ENCODE results near the gene FMO3.

The FMO3 gene

DNA sequence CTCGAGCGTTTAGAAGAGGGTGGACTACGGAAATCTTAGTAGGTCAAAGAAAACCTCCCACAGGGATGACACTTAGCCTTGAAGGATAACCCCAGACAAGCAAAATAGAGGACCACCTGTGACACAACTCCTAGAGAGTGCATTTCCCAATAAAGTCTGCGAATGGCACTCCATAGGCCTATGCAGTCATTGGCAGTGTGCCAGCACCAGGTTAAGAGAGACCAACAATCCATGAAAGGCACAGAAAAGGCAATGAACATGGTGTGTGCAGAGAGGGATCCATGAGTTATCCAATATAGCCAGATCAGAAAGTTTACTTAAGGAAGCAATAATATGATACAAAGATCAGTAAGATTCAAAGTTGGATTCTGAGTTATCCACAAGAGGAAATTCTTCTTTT is 49.2 kb downstream of the FMO3 start:
- no peaks in the 10 kb centered on the region for H3K79me2 ChIP-seq (ENCODE audit: control insufficient read depth, insufficient read depth, low read length, poor library complexity)
- H3K4me1 ChIP-seq (ENCODE audit: control insufficient read depth in 1 of 2, insufficient read depth in 2 of 2, low read length in 2 of 2) = peaks cover 4 to 6% of the 10 kb centered on the region in 2 experiments
- H2BK120ac ChIP-seq (ENCODE audit: insufficient read depth, low read length, poor library complexity) = no peak overlapping the region
- no CpG with 5 or more reads among the region's 4 CpGs for WGBS (ENCODE audit: extremely low coverage, insufficient coverage, insufficient read length)
- no peak overlapping the region for H2AFZ ChIP-seq (ENCODE audit: insufficient read depth, low read length, poor library complexity)
- no peak overlapping the region for H3K14ac ChIP-seq (ENCODE audit: low read length)
- no peak overlapping the region for H4K91ac ChIP-seq (ENCODE audit: low read depth, low read length)
- no peak for DNase-seq
- no peak overlapping the region for H3K18ac ChIP-seq (ENCODE audit: low read length)
- no peak overlapping the region for H3K4me3 ChIP-seq (ENCODE audit: low read depth, low read length)
- H4K12ac ChIP-seq (ENCODE audit: low read depth, low read length) = no peak overlapping the region
- no peak overlapping the region for H3K4me2 ChIP-seq (ENCODE audit: low read length)
- H3K27ac ChIP-seq (ENCODE audit: low read depth, low read length) = no peak overlapping the region
- H3K36me3 ChIP-seq (ENCODE audit: control insufficient read depth in 1 of 2, insufficient read depth in 2 of 2, low read length in 2 of 2) = no peaks in the 10 kb centered on the region
- H3K23ac ChIP-seq (ENCODE audit: low read length) = no peak overlapping the region
- H3K79me1 ChIP-seq (ENCODE audit: low read length) = no peaks in the 10 kb centered on the region
- H2BK5ac ChIP-seq (ENCODE audit: low read depth, low read length, poor library complexity) = no peak overlapping the region
- H2BK12ac ChIP-seq (ENCODE audit: low read length) = no peak overlapping the region
- H3K4ac ChIP-seq (ENCODE audit: low read depth, low read length) = no peak overlapping the region
- no peak overlapping the region for H2AK5ac ChIP-seq (ENCODE audit: low read length)
- no peak overlapping the region for H4K8ac ChIP-seq (ENCODE audit: low read depth, low read length)
- H3K9me3 ChIP-seq (ENCODE audit: insufficient read depth, low read depth, low read length) = no peaks in the 10 kb centered on the region
- no peaks in the 10 kb centered on the region for H3K27me3 ChIP-seq (ENCODE audit: insufficient read depth, low read length)
- no peak overlapping the region for H3K9ac ChIP-seq (ENCODE audit: low read length)

GRCh38 chr1:171140401-171140800 is 49.7 kb downstream of the FMO3 start:
- Histone ChIP-seq H3K14ac (ENCODE audit: low read length) (no peak overlapping the region), H4K8ac (ENCODE audit: low read depth, low read length) (no peak overlapping the region), H3K23ac (ENCODE audit: low read length) (no peak overlapping the region), H2BK5ac (ENCODE audit: low read depth, low read length, poor library complexity) (no peak overlapping the region), H2AK5ac (ENCODE audit: low read length) (no peak overlapping the region), H2BK12ac (ENCODE audit: low read length) (no peak overlapping the region), H3K4me1 (ENCODE audit: control insufficient read depth in 1 of 2, insufficient read depth in 2 of 2, low read length in 2 of 2) (peaks cover 4 to 6% of the 10 kb centered on the region in 2 experiments), H3K9me3 (ENCODE audit: insufficient read depth, low read depth, low read length) (no peaks in the 10 kb centered on the region), H2AFZ (ENCODE audit: insufficient read depth, low read length, poor library complexity) (no peak overlapping the region), H2BK120ac (ENCODE audit: insufficient read depth, low read length, poor library complexity) (no peak overlapping the region), H3K27me3 (ENCODE audit: insufficient read depth, low read length) (no peaks in the 10 kb centered on the region), H3K9ac (ENCODE audit: low read length) (no peak overlapping the region), H3K79me2 (ENCODE audit: control insufficient read depth, insufficient read depth, low read length, poor library complexity) (no peaks in the 10 kb centered on the region), H3K4me3 (ENCODE audit: low read depth, low read length) (no peak overlapping the region), H3K18ac (ENCODE audit: low read length) (no peak overlapping the region), H3K27ac (ENCODE audit: low read depth, low read length) (no peak overlapping the region), H4K12ac (ENCODE audit: low read depth, low read length) (no peak overlapping the region), H4K91ac (ENCODE audit: low read depth, low read length) (no peak overlapping the region), H3K36me3 (ENCODE audit: control insufficient read depth in 1 of 2, insufficient read depth in 2 of 2, low read length in 2 of 2) (no peaks in the 10 kb centered on the region), H3K4ac (ENCODE audit: low read depth, low read length) (no peak overlapping the region), H3K4me2 (ENCODE audit: low read length) (no peak overlapping the region), H3K79me1 (ENCODE audit: low read length) (no peaks in the 10 kb centered on the region)
- no peak for DNase-seq
- WGBS (ENCODE audit: extremely low coverage, insufficient coverage, insufficient read length) = no CpG with 5 or more reads among the region's 5 CpGs

- peaks cover 4 to 6% of the 10 kb centered on the region in 2 experiments for H3K4me1 ChIP-seq (ENCODE audit: control insufficient read depth in 1 of 2, insufficient read depth in 2 of 2, low read length in 2 of 2)
- H3K14ac ChIP-seq (ENCODE audit: low read length) = no peak overlapping the region
- H3K27ac ChIP-seq (ENCODE audit: low read depth, low read length) = no peak overlapping the region
- H4K12ac ChIP-seq (ENCODE audit: low read depth, low read length) = no peak overlapping the region
- H2AFZ ChIP-seq (ENCODE audit: insufficient read depth, low read length, poor library complexity) = no peak overlapping the region
- H2AK5ac ChIP-seq (ENCODE audit: low read length) = no peak overlapping the region
- no peak overlapping the region for H3K9ac ChIP-seq (ENCODE audit: low read length)
- H3K18ac ChIP-seq (ENCODE audit: low read length) = no peak overlapping the region
- no peaks in the 10 kb centered on the region for H3K79me1 ChIP-seq (ENCODE audit: low read length)
- no peak overlapping the region for H3K4me3 ChIP-seq (ENCODE audit: low read depth, low read length)
- no peak overlapping the region for H2BK5ac ChIP-seq (ENCODE audit: low read depth, low read length, poor library complexity)
- H3K27me3 ChIP-seq (ENCODE audit: insufficient read depth, low read length) = no peaks in the 10 kb centered on the region
- H3K36me3 ChIP-seq (ENCODE audit: control insufficient read depth in 1 of 2, insufficient read depth in 2 of 2, low read length in 2 of 2) = no peaks in the 10 kb centered on the region
- no peaks in the 10 kb centered on the region for H3K9me3 ChIP-seq (ENCODE audit: insufficient read depth, low read depth, low read length)
- no peak overlapping the region for H2BK120ac ChIP-seq (ENCODE audit: insufficient read depth, low read length, poor library complexity)
- no peak overlapping the region for H2BK12ac ChIP-seq (ENCODE audit: low read length)
- H3K23ac ChIP-seq (ENCODE audit: low read length) = no peak overlapping the region
- no peak overlapping the region for H4K8ac ChIP-seq (ENCODE audit: low read depth, low read length)
- no peak overlapping the region for H4K91ac ChIP-seq (ENCODE audit: low read depth, low read length)
- WGBS (ENCODE audit: extremely low coverage, insufficient coverage, insufficient read length) = no CpG with 5 or more reads among the region's 4 CpGs
- no peak overlapping the region for H3K4ac ChIP-seq (ENCODE audit: low read depth, low read length)
- H3K4me2 ChIP-seq (ENCODE audit: low read length) = no peak overlapping the region
- DNase-seq = no peak
- H3K79me2 ChIP-seq (ENCODE audit: control insufficient read depth, insufficient read depth, low read length, poor library complexity) = no peaks in the 10 kb centered on the region
Observed at GRCh38 chr1:171140956-171141687, 50.4 kb downstream of the FMO3 start.

- no peak overlapping the region for H3K14ac ChIP-seq (ENCODE audit: low read length)
- H2AK5ac ChIP-seq (ENCODE audit: low read length) = no peak overlapping the region
- peak overlapping the region; percentile 38 for H2BK5ac ChIP-seq (ENCODE audit: low read depth, low read length, poor library complexity)
- DNase-seq = peak in 1 of 2 donors; percentile 45
- no peaks in the 10 kb centered on the region for H3K27me3 ChIP-seq (ENCODE audit: insufficient read depth, low read length)
- no peak overlapping the region for H4K8ac ChIP-seq (ENCODE audit: low read depth, low read length)
- no peak overlapping the region for H3K4ac ChIP-seq (ENCODE audit: low read depth, low read length)
- H2BK120ac ChIP-seq (ENCODE audit: insufficient read depth, low read length, poor library complexity) = no peak overlapping the region
- H3K4me2 ChIP-seq (ENCODE audit: low read length) = no peak overlapping the region
- H3K79me1 ChIP-seq (ENCODE audit: low read length) = no peaks in the 10 kb centered on the region
- H3K4me1 ChIP-seq (ENCODE audit: control insufficient read depth in 1 of 2, insufficient read depth in 2 of 2, low read length in 2 of 2) = peaks cover 4 to 6% of the 10 kb centered on the region in 2 experiments
- H3K27ac ChIP-seq (ENCODE audit: low read depth, low read length) = no peak overlapping the region
- H2AFZ ChIP-seq (ENCODE audit: insufficient read depth, low read length, poor library complexity) = no peak overlapping the region
- H2BK12ac ChIP-seq (ENCODE audit: low read length) = no peak overlapping the region
- no peak overlapping the region for H3K23ac ChIP-seq (ENCODE audit: low read length)
- no peak overlapping the region for H4K91ac ChIP-seq (ENCODE audit: low read depth, low read length)
- no peaks in the 10 kb centered on the region for H3K36me3 ChIP-seq (ENCODE audit: control insufficient read depth in 1 of 2, insufficient read depth in 2 of 2, low read length in 2 of 2)
- H4K12ac ChIP-seq (ENCODE audit: low read depth, low read length) = no peak overlapping the region
- H3K18ac ChIP-seq (ENCODE audit: low read length) = no peak overlapping the region
- no peak overlapping the region for H3K9ac ChIP-seq (ENCODE audit: low read length)
- no peaks in the 10 kb centered on the region for H3K9me3 ChIP-seq (ENCODE audit: insufficient read depth, low read depth, low read length)
- WGBS (ENCODE audit: extremely low coverage, insufficient coverage, insufficient read length) = no CpG with 5 or more reads among the region's 6 CpGs
- no peak overlapping the region for H3K4me3 ChIP-seq (ENCODE audit: low read depth, low read length)
- H3K79me2 ChIP-seq (ENCODE audit: control insufficient read depth, insufficient read depth, low read length, poor library complexity) = no peaks in the 10 kb centered on the region
Observed at GRCh38 chr1:171141688-171142415, 51.1 kb downstream of the FMO3 start.
